TTC549 (cell line): Measurements from ENCODE around the gene CFP.
"Not testable (repeated sequence)": the region's sequence is repeated elsewhere in the genome, so short reads cannot be mapped to it uniquely, and the experiment has no call there.

Experiments
- FAIRE-seq: peaks from 2 replicates; lab custom pipeline; 2012; peaks lifted over from hg19 to GRCh38; lab: Jason Lieb, UNC

Gene CFP

DNA sequence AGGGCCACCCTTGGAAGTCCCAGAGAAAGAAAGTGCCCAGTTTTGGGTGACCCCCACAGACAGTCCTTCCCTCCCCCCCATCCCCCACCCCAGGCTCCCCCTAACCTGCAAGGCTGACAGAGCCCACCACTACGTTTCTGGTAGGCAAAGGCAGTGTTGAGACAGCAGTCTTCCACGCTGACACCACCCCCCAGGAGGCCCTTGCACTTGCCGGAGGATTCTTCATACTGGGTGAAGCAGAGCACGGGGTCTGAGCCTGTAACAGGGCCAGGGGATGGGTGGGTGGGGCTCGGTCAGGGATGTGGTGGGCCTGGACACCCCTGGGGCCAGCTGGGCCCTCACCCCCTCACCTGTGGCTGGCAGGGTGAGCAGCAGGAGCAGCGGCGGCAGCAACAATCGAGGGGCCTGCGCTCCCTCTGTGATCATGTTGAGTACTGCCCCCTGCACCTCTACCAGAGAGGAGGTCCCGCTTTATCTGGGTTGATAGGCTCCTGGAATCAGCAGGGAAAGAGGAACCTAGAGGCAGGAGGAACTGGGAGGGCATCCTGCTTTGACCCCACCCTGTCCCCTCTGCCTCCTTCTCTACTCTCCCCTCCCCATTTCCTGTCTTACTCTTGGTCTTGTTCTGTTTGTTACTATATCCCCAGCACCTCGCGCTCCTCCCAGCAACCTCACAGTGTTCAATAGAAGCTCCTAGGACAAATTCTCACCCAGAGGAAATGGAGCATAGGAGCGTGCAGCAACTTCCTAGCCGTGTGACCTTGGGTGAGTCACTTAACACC is at the start of gene CFP:
CFP (minus strand) TSS at position 512 of the 782 bp plus-strand sequence; CDS start at position 426, 86 bp downstream.
- no peak for FAIRE-seq

DNA sequence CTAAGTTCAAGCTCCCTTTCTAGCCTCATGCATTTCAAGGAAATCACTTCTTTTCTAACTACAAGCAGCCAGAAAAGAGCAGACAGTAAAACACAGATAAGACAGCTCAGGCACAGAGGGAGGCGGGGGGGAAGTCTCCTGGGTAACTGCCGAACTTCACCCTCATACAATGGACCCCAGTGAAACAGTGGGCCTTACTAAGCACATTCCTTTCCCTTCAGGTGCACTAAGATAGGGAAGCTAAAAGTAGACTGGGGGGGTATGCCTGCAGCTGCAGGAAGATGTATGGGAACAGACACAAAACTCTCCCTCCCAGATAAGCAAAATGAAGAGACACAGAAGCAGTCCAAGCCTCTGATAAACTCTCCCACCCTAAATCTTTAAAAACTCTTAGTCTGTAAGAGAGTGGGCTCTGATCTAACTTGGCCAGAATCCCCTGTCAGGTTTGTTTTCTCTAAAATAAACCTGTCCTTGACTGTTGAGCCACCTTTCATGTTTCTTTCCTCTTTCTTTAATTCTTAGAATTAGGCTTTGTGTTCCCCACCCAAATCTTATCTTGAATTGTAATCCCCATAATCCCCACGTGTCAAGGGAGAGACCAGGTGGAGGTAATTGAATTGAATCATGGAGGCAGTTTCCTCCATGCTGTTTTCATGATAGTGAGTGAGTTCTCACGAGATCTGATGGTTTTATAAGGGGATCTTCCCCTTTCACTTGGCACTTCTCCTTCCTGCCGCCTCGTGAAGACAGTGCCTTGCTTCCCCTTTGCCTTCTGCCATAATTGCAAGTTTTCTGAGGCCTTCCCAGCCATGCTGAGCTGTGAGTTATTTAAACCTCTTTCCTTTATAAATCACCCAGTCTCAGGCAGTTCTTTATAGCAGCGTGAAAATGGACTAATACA is 46.5 kb upstream of the CFP start:
- not testable (repeated sequence) for FAIRE-seq

DNA sequence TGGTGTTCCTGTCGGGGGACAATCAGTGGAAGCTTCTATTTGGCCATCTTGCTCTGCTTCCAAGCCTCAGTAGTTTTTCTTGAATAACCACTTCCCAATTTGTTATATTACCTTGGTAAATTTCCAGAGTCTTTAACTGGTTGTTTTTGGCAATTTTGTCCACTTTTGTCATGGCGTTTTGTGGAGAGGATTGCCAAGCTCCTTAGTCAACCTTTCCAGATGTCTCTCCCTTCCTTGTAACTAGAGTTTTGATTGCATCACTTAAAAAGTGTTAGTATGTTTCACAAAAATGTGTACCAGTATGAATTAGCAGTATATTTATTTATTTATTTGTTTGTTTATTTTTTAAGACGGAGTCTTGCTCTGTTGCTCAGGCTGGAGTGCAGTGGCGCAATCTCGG is 45.0 kb upstream of the CFP start:
- FAIRE-seq: no peak

DNA sequence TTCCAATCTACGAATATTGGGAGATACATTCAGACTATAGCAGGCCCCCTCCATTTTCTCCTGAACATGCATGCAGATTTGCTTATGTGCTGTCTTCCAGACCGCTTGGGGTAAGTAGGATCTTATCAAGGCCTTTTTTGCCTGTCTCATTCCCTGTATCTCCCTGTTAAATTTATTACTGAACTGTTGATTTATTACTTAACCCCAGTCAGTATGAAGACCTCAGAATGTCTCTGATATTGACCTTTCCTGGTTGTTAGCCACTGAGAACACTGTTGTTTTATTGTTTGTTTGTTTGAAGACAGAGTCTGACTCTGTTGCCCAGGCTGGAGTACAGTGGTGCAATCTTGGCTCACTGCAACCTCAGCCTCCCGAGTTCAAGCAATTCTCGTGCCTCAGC is 36.1 kb upstream of the CFP start:
- FAIRE-seq: not testable (repeated sequence)

DNA sequence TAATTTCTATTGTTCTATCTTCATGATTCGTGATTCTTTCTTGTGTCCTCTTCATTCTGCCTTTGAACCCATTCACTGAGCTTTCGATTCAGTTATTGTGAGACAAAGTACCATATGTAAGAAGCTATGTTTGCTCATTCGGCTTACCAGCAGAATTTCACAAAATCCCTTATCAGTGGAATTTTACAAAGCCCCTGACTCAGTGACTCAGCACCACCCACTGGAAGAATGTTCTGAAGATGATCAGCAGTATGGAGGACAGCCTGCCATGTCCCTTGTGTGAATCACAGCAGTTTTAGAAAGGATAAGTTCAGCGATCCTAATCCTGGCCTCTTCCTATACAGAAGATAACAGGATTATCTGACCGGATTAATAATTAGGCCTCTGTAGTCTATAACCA is 35.0 kb upstream of the CFP start:
- FAIRE-seq: no peak

DNA sequence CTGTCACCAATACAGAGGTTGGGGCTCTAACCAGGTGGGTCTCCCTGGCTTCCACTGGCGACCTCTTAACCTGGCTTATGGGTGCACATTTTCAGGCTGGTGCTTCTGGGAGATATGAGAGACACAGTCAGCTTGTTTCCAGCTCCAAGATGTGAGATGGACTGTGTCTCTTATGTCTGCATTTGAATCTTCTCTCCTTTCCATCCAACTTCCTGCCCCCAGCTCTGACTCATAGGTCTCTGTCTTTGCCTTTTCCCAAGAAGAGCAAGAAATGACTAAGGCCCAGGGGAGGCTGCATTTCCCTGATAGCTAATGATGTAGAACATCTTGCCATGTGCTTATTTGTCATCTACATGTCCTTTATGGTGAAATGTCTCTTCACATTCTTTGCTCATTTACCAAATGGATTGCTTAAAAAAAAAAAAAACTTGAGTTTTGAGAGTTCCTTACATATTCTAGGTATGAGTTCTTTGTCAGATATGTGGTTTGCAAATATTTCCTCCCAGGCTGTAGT is 32.5 kb upstream of the CFP start:
- no peak for FAIRE-seq

DNA sequence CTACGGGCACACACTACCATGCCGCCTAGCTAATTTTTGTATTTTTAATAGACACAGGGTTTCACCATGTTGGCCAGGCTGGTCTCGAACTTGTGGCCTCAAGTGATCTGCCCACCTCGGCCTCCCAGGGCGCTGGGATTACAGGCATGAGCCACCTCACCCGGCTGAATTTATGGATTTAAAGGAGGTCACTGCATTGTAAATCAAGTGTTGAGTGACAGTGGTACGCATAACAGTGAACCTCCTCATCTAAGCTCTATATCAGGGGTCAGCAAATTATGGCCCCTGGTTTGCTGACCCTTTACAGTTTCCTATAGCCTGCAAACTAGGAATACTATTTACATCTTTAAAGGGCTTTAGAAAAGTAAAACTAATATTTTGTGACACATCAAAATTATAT is 31.8 kb upstream of the CFP start:
- no peak for FAIRE-seq

DNA sequence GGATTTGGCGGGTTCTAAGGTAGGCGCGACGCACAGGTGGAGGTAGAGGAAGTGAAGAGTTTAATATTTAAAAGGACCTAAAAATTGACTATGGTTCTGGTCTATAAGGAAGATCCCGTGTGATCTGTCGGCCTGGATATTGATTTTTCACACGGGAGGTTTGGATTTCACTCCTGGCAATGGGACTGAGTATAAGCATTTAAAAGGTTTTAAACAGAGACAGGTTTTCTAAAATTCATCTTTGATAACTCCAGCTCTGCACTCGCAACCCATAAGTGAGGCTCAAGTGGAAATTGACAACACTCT is 29.6 kb upstream of the CFP start:
- no peak for FAIRE-seq

DNA sequence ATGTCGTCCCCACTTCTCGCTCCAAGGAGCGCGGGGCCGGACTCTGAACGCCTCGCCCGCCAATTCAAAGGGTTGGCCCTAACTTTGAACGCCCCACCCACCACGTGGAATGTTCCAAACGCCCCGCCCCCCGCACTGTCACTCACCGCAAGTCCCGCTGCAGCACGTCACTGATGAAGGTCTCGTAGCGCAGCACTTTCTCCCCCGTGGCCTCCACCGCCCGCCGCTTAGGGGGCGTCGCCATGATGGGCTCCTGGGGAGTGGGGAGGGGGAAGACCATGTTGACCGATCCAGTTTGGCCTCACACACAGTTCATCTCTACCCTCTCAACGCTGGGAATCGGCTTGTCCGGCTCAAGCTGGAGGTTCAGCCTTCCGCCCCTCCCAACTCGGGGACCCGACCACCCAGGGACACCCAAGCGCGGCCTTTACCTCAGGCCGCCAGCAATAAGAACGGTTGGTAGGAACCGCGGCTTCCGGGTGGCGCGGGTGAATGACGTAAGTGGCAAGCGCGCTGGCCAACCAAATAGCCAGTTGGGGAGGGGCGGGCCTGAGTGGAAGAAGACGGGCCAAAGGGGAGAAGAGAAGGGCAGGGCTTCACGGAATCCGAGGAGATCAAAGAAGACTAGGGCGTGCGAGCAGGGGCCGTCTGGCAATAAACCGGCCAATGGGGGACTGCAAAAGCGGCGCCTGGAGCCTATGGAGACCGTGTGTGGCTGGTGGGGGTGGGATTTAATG is 29.1 kb upstream of the CFP start, which contains the start of gene UXT:
UXT (minus strand) TSS at position 497 of the 737 bp plus-strand sequence; CDS start at position 244, 253 bp downstream.
- FAIRE-seq: peak; percentile 29

DNA sequence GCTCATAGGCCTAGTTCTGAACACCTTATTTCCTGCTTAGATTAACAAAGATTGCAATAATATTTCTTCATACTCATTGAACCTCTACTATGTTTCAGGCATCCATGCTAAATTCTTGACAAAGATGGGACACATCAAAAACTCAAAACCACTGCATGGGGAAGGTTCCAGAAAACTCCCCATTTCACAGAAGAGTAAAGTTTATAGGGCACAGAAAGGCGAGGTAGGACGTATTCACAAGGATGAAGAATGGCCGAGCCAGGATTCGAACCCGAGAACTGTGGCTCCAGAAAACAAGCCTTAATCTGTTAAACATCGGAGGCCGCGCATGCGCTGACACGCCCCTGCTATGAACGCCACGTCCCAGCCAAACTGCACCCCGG is 28.6 kb upstream of the CFP start:
- FAIRE-seq: no peak

DNA sequence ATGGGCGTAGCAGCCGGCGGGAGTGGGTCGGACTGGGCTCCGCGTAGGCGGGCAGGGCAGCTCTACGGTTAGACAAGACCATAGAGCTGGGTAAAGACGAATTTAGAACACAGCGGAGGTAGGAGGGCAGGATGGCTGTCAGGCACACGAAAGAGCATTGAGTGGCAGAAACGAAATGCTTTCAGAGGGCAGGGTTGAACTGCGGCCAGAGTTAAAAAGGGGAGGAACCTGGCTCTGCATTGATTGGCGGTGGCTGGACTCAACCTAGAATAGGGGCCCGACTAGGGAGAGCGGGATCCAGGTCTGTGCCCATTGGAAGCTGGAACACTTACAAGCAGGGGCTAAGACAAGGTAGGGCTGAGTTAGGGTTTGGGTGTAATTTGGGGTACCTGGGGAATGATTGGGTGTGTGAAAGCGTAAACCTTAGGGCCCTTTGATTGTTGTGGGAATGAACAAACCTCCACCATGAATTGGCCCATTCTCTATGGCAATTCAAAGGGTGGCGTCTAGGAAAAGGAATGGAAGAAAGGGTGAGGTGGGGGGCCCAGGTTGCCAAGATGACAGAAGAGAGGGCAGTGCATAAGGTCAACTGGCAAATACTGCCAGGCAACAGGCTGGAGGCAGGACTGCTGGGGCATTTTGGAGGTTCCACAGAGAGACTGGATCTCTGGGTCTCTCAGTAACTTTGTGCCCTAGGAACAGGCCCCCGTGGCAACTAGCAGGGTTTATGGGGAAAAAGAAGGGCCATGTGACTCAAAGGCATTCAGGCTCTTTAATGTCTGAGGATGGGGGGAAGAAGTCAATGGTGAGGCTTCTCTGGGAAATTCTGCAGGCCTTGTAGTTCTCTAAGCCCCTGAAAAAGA is 21.5 kb upstream of the CFP start:
- no peak for FAIRE-seq

DNA sequence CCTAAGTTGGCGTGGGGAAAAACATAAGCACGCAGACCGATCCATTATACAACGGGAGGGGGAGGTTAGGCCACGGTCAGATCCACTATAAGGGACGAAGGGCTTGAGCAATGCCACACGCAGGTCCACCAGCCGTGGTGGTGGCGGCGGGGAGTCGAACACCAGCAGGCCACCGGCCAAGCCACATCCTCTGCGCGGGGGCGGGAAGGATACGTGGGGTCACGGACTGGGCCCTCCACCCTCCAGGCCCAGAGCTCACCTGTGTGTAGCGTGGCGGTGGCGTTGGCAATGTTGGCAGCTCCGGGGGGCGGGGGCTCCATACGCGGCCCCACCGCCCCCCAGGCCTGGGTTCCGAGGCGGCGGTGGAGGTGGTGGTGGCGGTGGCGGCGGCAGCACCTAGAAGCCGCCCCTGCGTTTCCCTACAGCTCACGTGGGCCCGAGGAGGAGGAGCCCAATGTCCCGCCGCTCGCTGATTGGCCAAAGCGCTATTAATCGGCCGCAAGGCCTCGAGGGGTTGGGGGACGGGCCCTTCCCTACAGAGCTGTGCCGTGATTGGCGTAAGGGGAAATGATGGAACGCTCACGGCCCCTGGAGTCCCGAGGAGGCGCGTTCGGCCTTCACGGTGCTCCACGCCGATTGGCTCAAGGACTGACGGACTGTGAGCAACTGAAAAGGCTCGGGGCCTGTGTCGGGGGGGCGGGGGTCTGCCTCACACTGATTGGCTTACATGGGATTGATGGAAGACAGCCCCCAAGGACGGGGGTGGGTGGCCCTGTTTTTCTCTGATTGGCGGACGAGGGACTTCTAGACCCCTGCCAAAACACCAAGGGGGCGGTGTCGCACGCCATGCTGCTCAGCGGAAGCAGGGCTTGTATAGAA is 20.7 kb upstream of the CFP start, which contains the start of gene ELK1:
ELK1 (minus strand) TSS at position 400 of the 879 bp plus-strand sequence. CDS start 9,122 bp downstream, outside the sequence.
- FAIRE-seq: peak; percentile 78

DNA sequence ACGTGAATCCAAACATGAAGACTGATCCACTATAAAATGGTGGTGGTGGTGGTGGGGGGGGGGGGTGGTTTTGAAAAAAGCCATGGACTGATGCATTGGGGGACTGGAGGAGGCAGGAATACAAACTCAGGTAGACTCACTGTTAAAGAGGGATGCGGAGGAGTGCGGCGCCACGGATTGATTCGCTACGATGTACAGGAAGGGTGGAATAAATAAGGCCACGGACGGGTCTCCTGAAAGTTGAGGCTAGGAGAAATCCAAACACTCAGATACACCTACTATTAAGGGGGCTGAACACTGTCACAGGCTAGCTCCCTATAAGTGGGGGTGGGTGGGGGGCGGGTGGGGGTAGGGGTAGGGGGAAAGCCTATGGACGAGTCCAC is 20.0 kb upstream of the CFP start:
- FAIRE-seq: no peak

DNA sequence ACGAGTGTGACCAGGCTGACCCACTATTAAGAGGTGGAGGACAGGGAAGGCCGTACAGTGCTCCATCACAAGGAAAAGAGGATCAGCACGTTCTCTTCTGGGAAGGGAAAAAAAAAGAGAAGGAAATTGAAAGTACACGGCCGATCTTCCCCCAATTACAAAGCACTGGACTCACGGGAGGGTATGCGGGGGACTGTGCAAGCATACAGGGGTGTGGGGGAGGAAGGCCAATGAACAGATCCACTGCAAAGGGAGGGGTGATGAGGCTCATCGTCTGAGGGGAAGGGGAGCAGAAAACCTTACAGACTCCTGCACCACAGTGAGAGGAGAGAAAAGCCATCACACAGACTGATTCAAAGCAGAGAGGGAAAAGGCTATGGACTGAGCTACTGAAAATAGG is 19.5 kb upstream of the CFP start:
- FAIRE-seq: no peak

DNA sequence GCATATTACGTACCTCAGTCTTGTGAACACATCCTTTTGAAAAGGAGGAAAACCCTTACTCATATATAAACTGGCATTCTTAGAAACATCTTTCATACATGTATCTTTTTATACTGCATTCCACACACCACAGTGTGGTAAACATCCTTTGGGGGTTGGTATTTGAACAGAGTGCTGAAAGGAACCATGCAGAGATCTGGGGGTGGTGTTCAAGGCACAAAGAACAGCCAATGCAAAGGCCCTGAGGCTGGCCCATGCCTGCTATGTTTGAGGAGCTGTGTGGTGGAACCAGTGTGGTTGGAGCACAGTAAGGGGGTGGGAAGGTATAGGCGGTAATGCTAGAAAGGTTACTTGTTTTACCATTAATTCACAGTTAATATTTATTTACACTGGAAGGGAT is 18.6 kb upstream of the CFP start:
- FAIRE-seq: no peak

DNA sequence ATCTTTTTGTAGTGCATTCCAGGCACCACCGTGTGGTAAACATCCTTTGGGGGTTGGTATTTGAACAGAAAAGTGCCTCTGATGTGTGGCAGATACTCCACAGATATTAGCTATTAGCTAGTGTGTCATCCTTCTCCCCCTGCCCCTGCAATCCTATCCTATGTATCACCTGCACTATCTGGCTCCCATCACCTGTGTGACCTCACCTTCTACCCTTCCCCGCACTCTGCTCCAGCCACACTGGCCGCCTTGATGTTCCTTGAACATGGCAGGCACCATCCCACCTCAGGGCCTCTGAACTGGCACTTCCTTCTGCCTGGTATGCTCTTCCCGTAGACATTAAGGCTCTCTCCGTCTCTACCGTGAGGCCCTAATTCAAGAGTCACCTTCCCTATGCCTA is 16.9 kb upstream of the CFP start:
- FAIRE-seq: no peak

DNA sequence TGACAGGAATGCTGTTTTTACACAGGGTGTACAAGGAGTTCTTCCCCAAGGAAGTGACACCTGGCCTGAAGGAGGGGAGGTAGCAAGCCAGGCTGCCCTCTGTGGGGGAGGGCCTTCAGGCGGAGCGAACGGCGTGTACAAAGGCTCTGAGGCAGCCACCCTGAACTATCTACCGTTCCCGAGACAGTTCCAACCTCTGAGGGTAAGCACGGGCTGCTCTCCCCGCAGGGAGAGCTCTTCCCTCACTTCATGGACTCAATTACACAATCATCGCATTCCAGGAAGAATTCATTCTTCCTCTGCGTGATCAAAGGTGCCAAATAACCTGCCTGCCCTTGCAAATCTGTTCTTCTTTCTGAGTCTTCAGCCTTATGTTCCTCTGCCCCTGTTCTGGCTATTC is 15.8 kb upstream of the CFP start:
- no peak for FAIRE-seq

DNA sequence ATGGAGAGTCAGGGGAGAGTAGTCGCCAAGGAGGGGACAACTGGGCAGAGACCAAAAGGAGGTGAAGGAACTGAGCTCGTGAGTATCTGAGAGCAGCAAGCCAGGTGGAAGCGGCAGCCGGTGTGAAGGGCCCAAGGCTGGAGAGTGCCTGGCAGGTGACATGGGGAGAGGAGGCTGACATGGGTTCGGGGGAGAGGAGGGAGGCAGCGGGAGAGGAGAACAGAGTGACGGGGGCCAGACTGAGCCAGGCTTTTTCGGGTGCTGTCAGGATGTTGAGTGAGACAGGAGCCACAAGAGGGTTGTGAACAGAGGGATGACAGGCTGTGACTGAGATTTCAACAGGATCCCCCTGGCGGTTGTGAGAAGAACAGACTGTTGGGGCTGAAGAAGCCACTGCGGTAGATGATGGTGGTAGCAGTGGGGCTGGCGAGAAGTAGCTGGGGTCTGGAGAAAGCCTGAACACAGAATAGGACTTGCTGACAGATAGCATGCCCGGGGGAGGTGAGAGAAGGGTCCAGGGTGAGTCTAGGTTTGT is 14.9 kb upstream of the CFP start:
- no peak for FAIRE-seq

DNA sequence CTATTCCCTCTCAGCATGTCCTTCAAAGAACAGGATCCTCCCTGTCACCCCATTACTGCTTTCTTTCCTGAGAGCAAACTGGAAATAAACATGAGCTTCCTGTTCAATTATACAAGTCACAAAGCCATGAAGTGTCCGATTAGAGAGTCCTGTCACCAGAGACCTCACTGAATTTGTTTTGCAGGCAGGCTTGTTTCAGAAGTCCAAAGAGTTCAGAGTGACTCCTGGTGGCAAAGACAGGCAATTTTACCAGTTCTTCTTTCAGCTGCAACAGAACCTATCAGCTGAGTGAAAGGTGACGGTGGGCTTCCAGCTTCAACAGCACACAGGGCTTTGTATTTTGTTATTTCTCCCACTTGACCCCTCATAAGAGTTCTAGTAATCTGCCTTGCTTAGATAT is 14.2 kb upstream of the CFP start:
- no peak for FAIRE-seq

DNA sequence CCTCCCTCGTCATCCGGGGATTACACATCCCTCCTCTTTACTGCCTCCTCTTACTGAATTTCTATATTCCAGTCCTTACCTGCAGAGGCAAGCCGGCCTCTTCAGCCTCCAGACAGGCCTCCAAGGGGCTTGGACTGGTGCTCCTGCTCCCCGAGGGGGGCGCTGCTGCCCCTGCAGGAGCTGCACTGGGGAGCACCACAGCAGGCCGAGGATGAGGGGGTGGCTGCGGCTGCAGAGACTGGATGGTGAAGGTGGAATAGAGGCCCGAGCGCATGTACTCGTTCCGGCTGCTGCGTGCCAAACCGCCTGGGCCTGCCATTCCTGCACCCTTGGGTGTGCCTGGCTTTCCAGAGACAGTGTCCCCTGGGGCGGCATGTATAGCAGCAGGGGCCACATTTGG is 9.1 kb upstream of the CFP start:
- no peak for FAIRE-seq
